Measurements from ENCODE around the gene AHDC1. TPM values are rescaled to one million over a fixed set of nuclear protein-coding genes. Genes with fewer than 3 reads are reported as not detected.

Gene AHDC1
- total and polyA plus RNA-seq, 8 donors = 10.4 to 27.5 (median 14.9) TPM

GRCh38 chr1:27602462-27603308 is 1.3 kb downstream of the AHDC1 start:
- FAIRE-seq (no peak), ATAC-seq (peak; percentile 49 to 65 (median 54)), DNase-seq (peak in 5 of 6 donors; percentile 66 to 86 (median 69))
- H3K4me1 ChIP-seq = peaks cover 6 to 25% (median 18%) of the 10 kb centered on the region in 3 donors
- no peaks in the 10 kb centered on the region for H3K27me3 ChIP-seq
- H3K9me3 ChIP-seq = no peaks in the 10 kb centered on the region
- peak overlapping the region; percentile 76 to 85 (median 80) for H3K27ac ChIP-seq
- H3K36me3 ChIP-seq = no peaks in the 10 kb centered on the region
- no peak for TF ChIP-seq CTCF (IDR thresholded peaks at IDR 0.05)
- 2% methylated on average over 21 to 45 of the region's 54 CpGs for WGBS, 2 donors
- peak overlapping the region; percentile 72 to 100 (median 88) for H3K4me3 ChIP-seq
- intact Hi-C loops (cut with DNase I) = loop anchor here in 1 of 3 donors (5.0 kb wide), 1 partner anchor 45 kb away; no protein-coding TSS in a partner anchor

- ATAC-seq (peak; percentile 4 to 31 (median 21)), DNase-seq (peak; percentile 50 to 86 (median 64)), FAIRE-seq (no peak)
- intact Hi-C loops (cut with DNase I) = loop anchor here in 1 of 3 donors (5.0 kb wide), 1 partner anchor 45 kb away; no protein-coding TSS in a partner anchor
- WGBS, 2 donors = 3 to 9% methylated on average over 15 to 23 of the region's 23 CpGs
- no peak for TF ChIP-seq CTCF (IDR thresholded peaks at IDR 0.05)
- no peaks in the 10 kb centered on the region for H3K36me3 ChIP-seq
- H3K4me1 ChIP-seq = peaks cover 6 to 25% (median 18%) of the 10 kb centered on the region in 3 donors
- H3K9me3 ChIP-seq = no peaks in the 10 kb centered on the region
- peak overlapping the region; percentile 72 to 100 (median 88) for H3K4me3 ChIP-seq
- no peaks in the 10 kb centered on the region for H3K27me3 ChIP-seq
- H3K27ac ChIP-seq = peak overlapping the region; percentile 76 to 85 (median 80)
Observed at GRCh38 chr1:27601771-27602461, 2.0 kb downstream of the AHDC1 start.

- peaks cover 6 to 25% (median 18%) of the 10 kb centered on the region in 3 donors for H3K4me1 ChIP-seq
- no peaks in the 10 kb centered on the region for H3K9me3 ChIP-seq
- DNase-seq (no peak), ATAC-seq (no peak), FAIRE-seq (no peak)
- no peak for TF ChIP-seq CTCF (IDR thresholded peaks at IDR 0.05)
- no peaks in the 10 kb centered on the region for H3K27me3 ChIP-seq
- intact Hi-C loops (cut with DNase I) = loop anchor here in 1 of 3 donors (5.0 kb wide), 1 partner anchor 44 kb away; no protein-coding TSS in a partner anchor
- no peaks in the 10 kb centered on the region for H3K36me3 ChIP-seq
- H3K4me3 ChIP-seq = peak overlapping the region in 2 of 4 donors; percentile 84 to 93
- H3K27ac ChIP-seq = peak overlapping the region; percentile 76 to 85 (median 80)
Observed at GRCh38 chr1:27601321-27601770, 2.6 kb downstream of the AHDC1 start.

GRCh38 chr1:27600498-27601175 is 3.3 kb downstream of the AHDC1 start:
- Histone ChIP-seq H3K36me3 (no peaks in the 10 kb centered on the region), H3K9me3 (no peaks in the 10 kb centered on the region), H3K4me1 (peaks cover 6 to 25% (median 18%) of the 10 kb centered on the region in 3 donors), H3K27me3 (no peaks in the 10 kb centered on the region), H3K4me3 (no peak overlapping the region), H3K27ac (peak overlapping the region in 2 of 4 donors; percentile 39 to 80)
- 59 to 73% methylated on average over 3 of the region's 3 CpGs for WGBS, 2 donors
- intact Hi-C loops (cut with DNase I) = loop anchor here in 1 of 3 donors (5.0 kb wide), 1 partner anchor 43 kb away; no protein-coding TSS in a partner anchor
- no peak for DNase-seq
- FAIRE-seq = no peak
- ATAC-seq = no peak
- no peak for TF ChIP-seq CTCF (IDR thresholded peaks at IDR 0.05)

All from pancreas (tissue), 10 donors.